ENCODE measurements around the gene NPR3. TPM values are rescaled to one million over a fixed set of nuclear protein-coding genes. Genes with fewer than 3 reads are reported as not detected.

Gene NPR3
- total and polyA plus RNA-seq, 2 donors (not counting 1 experiment from before 2014, with no cell fraction given): 14.9 to 87.3 TPM

- H3K4me1 ChIP-seq (ENCODE audit: control insufficient read depth, extremely low read depth, insufficient read depth, low read length): no peaks in the 10 kb centered on the region
- H3K36me3 ChIP-seq (ENCODE audit: control insufficient read depth, insufficient read depth, low read length): no peaks in the 10 kb centered on the region
- H4K20me1 ChIP-seq (ENCODE audit: control insufficient read depth, extremely low read depth, insufficient read depth, low read length): no peaks in the 10 kb centered on the region
- H3K4me2 ChIP-seq (ENCODE audit: extremely low read depth, insufficient read depth, low read length): no peak overlapping the region
- no peak overlapping the region for H3K4me3 ChIP-seq (replicated peaks in 1 of 4; ENCODE audit: control extremely low read depth in 1 of 4, insufficient read depth in 1 of 4, low read depth in 3 of 4, low read length in 4 of 4)
- DNase-seq (ENCODE audit: low read depth in 2 of 2): no peak
- TF ChIP-seq CTCF (conservative IDR thresholded peaks at IDR 0.05 in 1 of 2, IDR thresholded peaks at IDR 0.05 in 1 of 2; ENCODE audit: low read depth in 1 of 2, low read length in 2 of 2): no peak
- no peak for TF ChIP-seq EZH2 (IDR thresholded peaks at IDR 0.05; ENCODE audit: low read length, missing control alignments)
- no peaks in the 10 kb centered on the region for H3K27me3 ChIP-seq (ENCODE audit: control insufficient read depth, insufficient read depth, low read length)
- H2AFZ ChIP-seq (ENCODE audit: low read length): no peak overlapping the region
- H3K27ac ChIP-seq (ENCODE audit: insufficient read depth, low read length): no peak overlapping the region
- H3K79me2 ChIP-seq (ENCODE audit: control insufficient read depth, insufficient read depth, low read length): no peaks in the 10 kb centered on the region
- H3K9ac ChIP-seq (ENCODE audit: insufficient read depth, low read length): no peak overlapping the region
- H3K9me3 ChIP-seq (ENCODE audit: control insufficient read depth, insufficient read depth, low read depth, low read length): no peaks in the 10 kb centered on the region
These were observed 67.3 kb downstream of the NPR3 start for GRCh38 chr5:32778403-32778802.

- Histone ChIP-seq H3K9ac (ENCODE audit: insufficient read depth, low read length) (no peak overlapping the region), H4K20me1 (ENCODE audit: control insufficient read depth, extremely low read depth, insufficient read depth, low read length) (no peaks in the 10 kb centered on the region), H3K36me3 (ENCODE audit: control insufficient read depth, insufficient read depth, low read length) (no peaks in the 10 kb centered on the region), H3K27me3 (ENCODE audit: control insufficient read depth, insufficient read depth, low read length) (no peaks in the 10 kb centered on the region), H3K4me2 (ENCODE audit: extremely low read depth, insufficient read depth, low read length) (no peak overlapping the region), H3K27ac (ENCODE audit: insufficient read depth, low read length) (no peak overlapping the region), H2AFZ (ENCODE audit: low read length) (no peak overlapping the region), H3K79me2 (ENCODE audit: control insufficient read depth, insufficient read depth, low read length) (no peaks in the 10 kb centered on the region), H3K4me3 (replicated peaks in 1 of 4; ENCODE audit: control extremely low read depth in 1 of 4, insufficient read depth in 1 of 4, low read depth in 3 of 4, low read length in 4 of 4) (no peak overlapping the region), H3K4me1 (ENCODE audit: control insufficient read depth, extremely low read depth, insufficient read depth, low read length) (no peaks in the 10 kb centered on the region), H3K9me3 (ENCODE audit: control insufficient read depth, insufficient read depth, low read depth, low read length) (no peaks in the 10 kb centered on the region)
- peak in 1 of 2 donors; percentile 63 for DNase-seq (ENCODE audit: low read depth in 2 of 2)
- TF ChIP-seq CTCF (conservative IDR thresholded peaks at IDR 0.05 in 1 of 2, IDR thresholded peaks at IDR 0.05 in 1 of 2; ENCODE audit: low read depth in 1 of 2, low read length in 2 of 2): no peak
- no peak for TF ChIP-seq EZH2 (IDR thresholded peaks at IDR 0.05; ENCODE audit: low read length, missing control alignments)
These were observed 68.8 kb downstream of the NPR3 start for GRCh38 chr5:32779754-32780415.

- Histone ChIP-seq H3K9me3 (ENCODE audit: control insufficient read depth, insufficient read depth, low read depth, low read length) (no peaks in the 10 kb centered on the region), H3K9ac (ENCODE audit: insufficient read depth, low read length) (no peak overlapping the region), H3K79me2 (ENCODE audit: control insufficient read depth, insufficient read depth, low read length) (no peaks in the 10 kb centered on the region), H3K27me3 (ENCODE audit: control insufficient read depth, insufficient read depth, low read length) (no peaks in the 10 kb centered on the region), H2AFZ (ENCODE audit: low read length) (no peak overlapping the region), H3K4me1 (ENCODE audit: control insufficient read depth, extremely low read depth, insufficient read depth, low read length) (no peaks in the 10 kb centered on the region), H3K36me3 (ENCODE audit: control insufficient read depth, insufficient read depth, low read length) (no peaks in the 10 kb centered on the region), H3K4me3 (replicated peaks in 1 of 4; ENCODE audit: control extremely low read depth in 1 of 4, insufficient read depth in 1 of 4, low read depth in 3 of 4, low read length in 4 of 4) (no peak overlapping the region), H3K4me2 (ENCODE audit: extremely low read depth, insufficient read depth, low read length) (no peak overlapping the region), H3K27ac (ENCODE audit: insufficient read depth, low read length) (no peak overlapping the region), H4K20me1 (ENCODE audit: control insufficient read depth, extremely low read depth, insufficient read depth, low read length) (no peaks in the 10 kb centered on the region)
- peak in 1 of 2 donors; percentile 77 for DNase-seq (ENCODE audit: low read depth in 2 of 2)
- TF ChIP-seq CTCF (conservative IDR thresholded peaks at IDR 0.05 in 1 of 2, IDR thresholded peaks at IDR 0.05 in 1 of 2; ENCODE audit: low read depth in 1 of 2, low read length in 2 of 2): no peak
- TF ChIP-seq EZH2 (IDR thresholded peaks at IDR 0.05; ENCODE audit: low read length, missing control alignments): no peak
These were observed 69.4 kb downstream of the NPR3 start for GRCh38 chr5:32780508-32780919.

Measured in fibroblast of lung (primary cell).